Measurements from ENCODE around the gene FAM219B. TPM values are rescaled to one million over a fixed set of nuclear protein-coding genes. Genes with fewer than 3 reads are reported as not detected.
A peak's percentile ranks its signal among the peaks of the same experiment; 100 is the strongest.

Gene FAM219B
- total RNA-seq, 1 experiment from 2014 or later, result 64.3 TPM

DNA sequence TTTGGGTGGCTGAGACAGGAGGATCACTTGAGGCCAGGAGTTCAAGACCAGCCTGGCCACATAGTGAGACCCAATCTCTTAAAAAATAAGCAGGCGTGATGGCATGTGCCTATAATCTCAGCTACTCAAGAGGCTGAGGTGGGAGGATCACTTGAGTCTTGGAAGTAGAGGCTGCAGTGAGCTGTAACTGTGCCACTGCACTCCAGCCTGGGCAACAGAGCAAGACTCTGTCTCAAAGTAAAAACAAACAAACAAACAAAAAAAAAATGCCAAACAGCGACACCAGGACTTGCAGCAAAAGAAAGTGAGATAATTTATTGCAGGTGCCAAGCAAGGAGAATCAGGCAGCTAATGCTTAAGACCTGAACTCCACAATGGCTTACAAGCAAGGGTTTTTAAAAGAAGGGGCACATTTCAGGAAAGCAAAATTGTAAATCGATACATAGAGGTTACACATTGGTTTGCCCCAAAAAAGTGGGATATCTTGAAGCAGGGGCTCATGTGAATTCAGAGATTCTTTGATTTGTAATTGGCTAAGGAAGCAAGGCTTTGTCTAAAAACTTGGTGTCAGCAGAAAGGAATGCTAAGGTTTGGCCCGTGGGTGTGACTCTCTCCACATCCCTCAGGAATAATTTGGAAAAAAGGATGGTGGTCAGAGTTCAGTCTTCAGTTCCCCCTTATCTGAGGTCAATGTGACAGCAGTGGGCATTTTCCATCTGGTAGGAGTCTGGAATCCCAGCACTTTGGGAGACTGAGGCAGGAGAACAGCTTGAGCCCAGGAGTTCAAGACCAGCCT, 22.0 kb downstream of the FAM219B start:
- RAD21 ChIA-PET (ENCODE audit: low non-redundant PET in 1 of 2, low total read pairs in 2 of 2, uncharacterized antibody in 2 of 2, unreplicated experiment in 2 of 2), result interaction anchor here in 1 of 2 experiments (0.6 kb wide), 1 partner anchor 19 kb away, joined by 3 read pairs; no protein-coding TSS in a partner anchor
- Histone ChIP-seq H3K27ac (ENCODE audit: low read depth, low read length) (no peak overlapping the region), H4K20me1 (ENCODE audit: insufficient read depth) (no peaks in the 10 kb centered on the region), H3K9ac (ENCODE audit: low read length) (no peak overlapping the region), H3K4me2 (ENCODE audit: low read length) (peak overlapping the region; percentile 50), H3K4me3 (replicated peaks in 1 of 2; ENCODE audit: low read depth in 1 of 2, low read length in 2 of 2) (no peak overlapping the region), H3K27me3 (ENCODE audit: insufficient read depth, low read length) (no peaks in the 10 kb centered on the region), H3K36me3 (ENCODE audit: control insufficient read depth in 1 of 2, insufficient read depth in 2 of 2, low read length in 2 of 2) (no peaks in the 10 kb centered on the region), H3K9me3 (ENCODE audit: control insufficient read depth in 1 of 2, insufficient read depth in 1 of 2, low read depth in 1 of 2, low read length in 2 of 2) (peaks cover 5 to 6% of the 10 kb centered on the region in 2 experiments; a peak in 2 of 4 replicates), H2AFZ (ENCODE audit: low read depth, low read length, poor library complexity, severe bottlenecking) (peak overlapping the region; percentile 57), H3K4me1 (ENCODE audit: control insufficient read depth in 1 of 2, insufficient read depth in 2 of 2, low read length in 2 of 2) (peaks cover 13 to 27% of the 10 kb centered on the region in 2 experiments), H3K9me2 (ENCODE audit: insufficient read depth) (no peaks in the 10 kb centered on the region), H3K79me2 (ENCODE audit: insufficient read depth, low read length) (no peaks in the 10 kb centered on the region)
- no peak for TF ChIP-seq EGR1 (IDR thresholded peaks at IDR 0.05; ENCODE audit: low read depth)
- POLR2A ChIA-PET, result interaction anchor here (1.2 kb wide), 1 partner anchor 22 kb away, joined by 3 read pairs; the partner anchor contains the start of gene FAM219B
- ATAC-seq, result no peak
- no peak for DNase-seq (ENCODE audit: low read depth, low spot score)
- no TSS peak for BruUV-seq (replicated peaks)
- intact Hi-C loops (cut with micrococcal nuclease), result no loop called here
- CTCF ChIA-PET, result interaction anchor here (1.1 kb wide), 1 partner anchor 17 kb away, joined by 4 read pairs; no protein-coding TSS in a partner anchor

DNA sequence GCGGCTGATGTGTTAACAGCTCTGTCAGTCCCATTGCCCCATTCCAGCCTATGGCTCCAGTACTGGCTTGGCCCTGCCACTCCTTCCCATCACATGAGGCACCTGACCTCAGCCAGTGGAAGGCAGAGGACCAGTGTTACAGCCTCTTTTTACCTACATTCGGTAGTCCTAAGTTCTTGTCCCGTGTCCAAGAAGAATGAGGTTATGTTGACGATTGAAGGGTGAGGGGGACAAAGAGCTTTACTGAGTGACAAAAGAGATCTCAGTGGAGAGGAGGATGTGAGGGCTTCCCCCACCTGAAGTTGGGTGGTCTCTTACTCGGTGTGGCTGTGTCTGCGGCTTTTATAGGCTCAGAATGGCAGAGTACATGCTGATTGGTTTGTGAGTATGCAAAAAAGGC, 24.1 kb downstream of the FAM219B start:
- ATAC-seq (no peak), DNase-seq (ENCODE audit: low read depth, low spot score) (no peak)
- H3K79me2 ChIP-seq (ENCODE audit: insufficient read depth, low read length), result no peaks in the 10 kb centered on the region
- no peaks in the 10 kb centered on the region for H3K36me3 ChIP-seq (ENCODE audit: control insufficient read depth in 1 of 2, insufficient read depth in 2 of 2, low read length in 2 of 2)
- ChIA-PET POLR2A (no interaction called here), RAD21 (ENCODE audit: low non-redundant PET in 1 of 2, low total read pairs in 2 of 2, uncharacterized antibody in 2 of 2, unreplicated experiment in 2 of 2) (no interaction called here), CTCF (no interaction called here)
- H3K27ac ChIP-seq (ENCODE audit: low read depth, low read length), result no peak overlapping the region
- H3K27me3 ChIP-seq (ENCODE audit: insufficient read depth, low read length), result no peaks in the 10 kb centered on the region
- H3K9me2 ChIP-seq (ENCODE audit: insufficient read depth), result no peaks in the 10 kb centered on the region
- no peaks in the 10 kb centered on the region for H4K20me1 ChIP-seq (ENCODE audit: insufficient read depth)
- H3K4me3 ChIP-seq (replicated peaks in 1 of 2; ENCODE audit: low read depth in 1 of 2, low read length in 2 of 2), result no peak overlapping the region
- no peak overlapping the region for H3K9ac ChIP-seq (ENCODE audit: low read length)
- H2AFZ ChIP-seq (ENCODE audit: low read depth, low read length, poor library complexity, severe bottlenecking), result no peak overlapping the region
- BruUV-seq (replicated peaks), result no TSS peak
- peaks cover 6 to 17% of the 10 kb centered on the region in 2 experiments for H3K4me1 ChIP-seq (ENCODE audit: control insufficient read depth in 1 of 2, insufficient read depth in 2 of 2, low read length in 2 of 2)
- intact Hi-C loops (cut with micrococcal nuclease), result no loop called here
- H3K9me3 ChIP-seq (ENCODE audit: control insufficient read depth in 1 of 2, insufficient read depth in 1 of 2, low read depth in 1 of 2, low read length in 2 of 2), result peaks cover 5 to 6% of the 10 kb centered on the region in 2 experiments; a peak in 2 of 4 replicates
- no peak overlapping the region for H3K4me2 ChIP-seq (ENCODE audit: low read length)
- no peak for TF ChIP-seq CBX3 (IDR thresholded peaks at IDR 0.05; ENCODE audit: low read depth)
- no peak for TF ChIP-seq POLR2A (IDR thresholded peaks at IDR 0.05; ENCODE audit: borderline replicate concordance, extremely low read depth, insufficient read depth, insufficient read length)
- TF ChIP-seq TCF7L2 (IDR thresholded peaks at IDR 0.05; ENCODE audit: borderline replicate concordance, extremely low read depth, insufficient read depth, insufficient read length), result no peak
- no peak for TF ChIP-seq SRF (IDR thresholded peaks at IDR 0.05; ENCODE audit: low read depth)
- no peak for TF ChIP-seq EGR1 (IDR thresholded peaks at IDR 0.05; ENCODE audit: low read depth)
- TF ChIP-seq FOSL1 (IDR thresholded peaks at IDR 0.05; ENCODE audit: low read depth), result no peak
- TF ChIP-seq, protein P1, sequence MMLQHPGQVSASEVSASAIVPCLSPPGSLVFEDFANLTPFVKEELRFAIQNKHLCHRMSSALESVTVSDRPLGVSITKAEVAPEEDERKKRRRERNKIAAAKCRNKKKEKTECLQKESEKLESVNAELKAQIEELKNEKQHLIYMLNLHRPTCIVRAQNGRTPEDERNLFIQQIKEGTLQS (IDR thresholded peaks at IDR 0.05), result no peak
- TF ChIP-seq RAD21 (IDR thresholded peaks at IDR 0.05; ENCODE audit: low read depth), result no peak
- TF ChIP-seq, protein P2, sequence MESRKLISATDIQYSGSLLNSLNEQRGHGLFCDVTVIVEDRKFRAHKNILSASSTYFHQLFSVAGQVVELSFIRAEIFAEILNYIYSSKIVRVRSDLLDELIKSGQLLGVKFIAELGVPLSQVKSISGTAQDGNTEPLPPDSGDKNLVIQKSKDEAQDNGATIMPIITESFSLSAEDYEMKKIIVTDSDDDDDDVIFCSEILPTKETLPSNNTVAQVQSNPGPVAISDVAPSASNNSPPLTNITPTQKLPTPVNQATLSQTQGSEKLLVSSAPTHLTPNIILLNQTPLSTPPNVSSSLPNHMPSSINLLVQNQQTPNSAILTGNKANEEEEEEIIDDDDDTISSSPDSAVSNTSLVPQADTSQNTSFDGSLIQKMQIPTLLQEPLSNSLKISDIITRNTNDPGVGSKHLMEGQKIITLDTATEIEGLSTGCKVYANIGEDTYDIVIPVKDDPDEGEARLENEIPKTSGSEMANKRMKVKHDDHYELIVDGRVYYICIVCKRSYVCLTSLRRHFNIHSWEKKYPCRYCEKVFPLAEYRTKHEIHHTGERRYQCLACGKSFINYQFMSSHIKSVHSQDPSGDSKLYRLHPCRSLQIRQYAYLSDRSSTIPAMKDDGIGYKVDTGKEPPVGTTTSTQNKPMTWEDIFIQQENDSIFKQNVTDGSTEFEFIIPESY (IDR thresholded peaks at IDR 0.05; ENCODE audit: extremely low read depth, insufficient replicate concordance, low read length), result no peak

Data from HCT116 (cell line).